K562 (cell line): ENCODE data around the gene SOAT2. TPM values are rescaled to one million over a fixed set of nuclear protein-coding genes. Genes with fewer than 3 reads are reported as not detected.

ENCODE experiments used
- ATAC-seq: fragments of 200-7000 bp; cut with Tn5 transposase; 3 replicates; pipeline ENCODE4 v1.9.1; 2020; ENCODE audit warnings: moderate library complexity
- BruUV-seq: library from RNA; stranded (reverse); fragments of 400-500 nt; replicated peaks from 2 replicates; lab custom pipeline; 2021; lab: Mats Ljungman, UMichigan
- CTCF ChIA-PET: fragments of 300-600 bp; formaldehyde crosslinking; extraction: SDS; loops from one replicate; lab custom pipeline; 2021; ENCODE audit warnings: low intra/inter-chr PET ratio; lab: Yijun Ruan, JAX
- POLR2A ChIA-PET: fragments of 300-600, 350-650 bp; sonication (Branson Sonifier 250); formaldehyde crosslinking; extraction: SDS; loops from one replicate; lab custom pipeline; 2021; ENCODE audit warnings: antibody characterized with exemption, inconsistent platforms; lab: Yijun Ruan, JAX
- DNase-seq, 4 experiments: peaks; one replicate each; pipeline versions ENCODE4 v3.0.0 to v3.0.0-alpha.2; 2011 to 2018; ENCODE audit warnings: low spot score in 3 of 4, mixed read lengths in 3 of 4; ENCODE audit errors: extremely low read depth in 1 of 4
- FAIRE-seq: peaks from 2 replicates; lab custom pipeline; 2011; peaks lifted over from hg19 to GRCh38; lab: Jason Lieb, UNC
- H2AFZ ChIP-seq: 2 replicates; pipeline ENCODE4 v1.6.0; 2011; ENCODE audit warnings: low read depth, low read length, control low read depth, inconsistent platforms
- H3K27ac ChIP-seq: fragments of 200-600 bp; 3 replicates; pipeline ENCODE4 v1.8.0; 2011; ENCODE audit warnings: low read depth, mild to moderate bottlenecking, control low read depth, inconsistent platforms, low read length, moderate library complexity, mixed read lengths; ENCODE audit errors: extremely low read depth
- H3K27me3 ChIP-seq, 2 experiments: fragments of 300-600 bp in 1 of 2; 2 replicates in 1 of 2; 3 replicates in 1 of 2; pipeline versions ENCODE4 v1.6.0 to v1.8.0; 2011; ENCODE audit warnings: inconsistent platforms in 2 of 2, low read length in 2 of 2, mild to moderate bottlenecking in 1 of 2, mixed read lengths in 1 of 2, moderate library complexity in 1 of 2; ENCODE audit not compliant: control insufficient read depth in 2 of 2, insufficient read depth in 2 of 2
- H3K36me3 ChIP-seq: fragments of 300-600 bp; 3 replicates; pipeline ENCODE4 v1.8.0; 2011; ENCODE audit warnings: mild to moderate bottlenecking, low read length, inconsistent platforms; ENCODE audit not compliant: control insufficient read depth, insufficient read depth
- H3K4me1 ChIP-seq, 2 experiments: fragments of 200-600 bp in 1 of 2; replicated peaks in 1 of 2; 2 replicates in 1 of 2; 3 replicates in 1 of 2; pipeline versions ENCODE4 v1.5.1 to v1.8.0; 2011; ENCODE audit warnings: inconsistent platforms in 2 of 2, low read length in 2 of 2, mild to moderate bottlenecking in 1 of 2, mixed read lengths in 1 of 2, moderate library complexity in 1 of 2; ENCODE audit not compliant: control insufficient read depth in 2 of 2, insufficient read depth in 2 of 2
- H3K4me2 ChIP-seq: 2 replicates; pipeline ENCODE4 v1.6.1; 2011; ENCODE audit warnings: low read length, control low read depth, inconsistent platforms, mixed read lengths; ENCODE audit not compliant: insufficient read depth
- H3K4me3 ChIP-seq: fragments of 200-600 bp; sonication (generic), shearing (Covaris generic); 2 replicates; pipeline ENCODE4 v1.5.1; 2016; ENCODE audit warnings: control low read depth, inconsistent platforms
- H3K79me2 ChIP-seq: fragments of 200-600 bp; 3 replicates; pipeline ENCODE4 v1.8.0; 2011; ENCODE audit warnings: low read length, inconsistent platforms; ENCODE audit not compliant: control insufficient read depth, insufficient read depth
- H3K9ac ChIP-seq, 2 experiments: 2 replicates each; pipeline versions ENCODE4 v1.6.0 to v1.6.1; 2011; ENCODE audit warnings: low read depth in 2 of 2, low read length in 2 of 2, control low read depth in 1 of 2, inconsistent platforms in 1 of 2, mild to moderate bottlenecking in 1 of 2, mixed read lengths in 1 of 2; ENCODE audit not compliant: insufficient read depth in 1 of 2
- H3K9me1 ChIP-seq: one replicate; pipeline ENCODE4 v1.6.0; 2011; ENCODE audit warnings: inconsistent platforms, mild to moderate bottlenecking, low read length, moderate library complexity; ENCODE audit not compliant: control insufficient read depth, insufficient read depth
- H3K9me3 ChIP-seq: replicated peaks from 2 replicates; pipeline ENCODE4 v1.5.1; 2011; ENCODE audit warnings: low read depth, low read length, inconsistent platforms; ENCODE audit not compliant: control insufficient read depth, insufficient read depth
- H4K20me1 ChIP-seq: replicated peaks from 2 replicates; pipeline ENCODE4 v1.6.1; 2011; ENCODE audit warnings: low read length, inconsistent platforms, mixed read lengths; ENCODE audit not compliant: control insufficient read depth, insufficient read depth
- CTBP1 ChIP-seq: fragments of 450-650 bp; IDR thresholded peaks from 2 replicates; pipeline ENCODE4 v1.6.1; 2016; ENCODE audit warnings: borderline replicate concordance
- ETV5 ChIP-seq: sonication (generic); formaldehyde crosslinking; IDR thresholded peaks from 2 replicates; pipeline ENCODE4 v1.4.0; 2020; ENCODE audit warnings: low read depth, mild to moderate bottlenecking, missing genetic modification reagents
- GABPB1 ChIP-seq: sonication (generic); formaldehyde crosslinking; IDR thresholded peaks from 2 replicates; pipeline ENCODE4 v1.8.0; 2022; ENCODE audit warnings: mild to moderate bottlenecking, missing genetic modification reagents
- HMGN3 ChIP-seq: IDR thresholded peaks from 2 replicates; pipeline ENCODE4 v1.6.1; 2011; ENCODE audit warnings: borderline replicate concordance, low read depth, mild to moderate bottlenecking, mixed read lengths, low read length; ENCODE audit not compliant: insufficient read length; ENCODE audit errors: extremely low read depth
- NFIC ChIP-seq: fragments of 450-650 bp; IDR thresholded peaks from 2 replicates; pipeline ENCODE4 v1.6.1; 2017; ENCODE audit warnings: mild to moderate bottlenecking, inconsistent platforms
- NR4A1 ChIP-seq, 2 experiments: fragments of 250-450 bp in 1 of 2; fragments of 450-650 bp in 1 of 2; sonication (Bioruptor Pico) in 1 of 2; IDR thresholded peaks; 2 replicates each; pipeline versions ENCODE4 v1.4.0 to v1.6.1; 2016 to 2020; ENCODE audit warnings: mild to moderate bottlenecking in 2 of 2, missing compliant biosample characterization in 1 of 2, missing genetic modification characterization in 1 of 2, moderate library complexity in 1 of 2
- POLR2G ChIP-seq: fragments of 200-400 bp; formaldehyde crosslinking; IDR thresholded peaks from 2 replicates; pipeline ENCODE4 v1.6.1; 2017; ENCODE audit warnings: low read depth, mild to moderate bottlenecking, antibody characterized with exemption, low read length, moderate library complexity
- RFX7 ChIP-seq: fragments of 250-450 bp; sonication (Bioruptor Pico); IDR thresholded peaks from 2 replicates; pipeline ENCODE4 v1.5.1; 2021; ENCODE audit warnings: mild to moderate bottlenecking
- ZFP30 ChIP-seq: fragments of 250-450 bp; sonication (Bioruptor Pico); IDR thresholded peaks from 2 replicates; pipeline ENCODE4 v1.8.0; 2022; ENCODE audit warnings: moderate library complexity, mild to moderate bottlenecking, inconsistent platforms, borderline replicate concordance
- ZNF140 ChIP-seq: fragments of 250-450 bp; sonication (Bioruptor Pico); IDR thresholded peaks from 2 replicates; pipeline ENCODE4 v1.8.0; 2021; ENCODE audit warnings: moderate library complexity, mild to moderate bottlenecking, inconsistent platforms
- ZNF445 ChIP-seq: fragments of 250-450 bp; sonication (Bioruptor Pico); IDR thresholded peaks from 2 replicates; pipeline ENCODE4 v1.4.0; 2020; ENCODE audit warnings: low read depth, mild to moderate bottlenecking, moderate library complexity
- ZNF586 ChIP-seq: fragments of 450-650 bp; formaldehyde crosslinking; conservative IDR thresholded peaks from 2 replicates; pipeline ENCODE4 v1.4.0; 2020; ENCODE audit warnings: mild to moderate bottlenecking, moderate library complexity
- WGBS: fragments of 100-300 bp; shearing (Covaris generic); methylation state at CpG from one replicate; pipeline ENCODE4 v1.1.6; 2016; ENCODE audit warnings: low coverage, mixed read lengths; ENCODE audit not compliant: insufficient coverage; ENCODE audit errors: missing lambda C conversion rate; 5-methylcytosine and 5-hydroxymethylcytosine counted together
- in situ Hi-C: fragments of 300-500 bp; cut with MboI; formaldehyde crosslinking; loops from 4 replicates; pipeline ENCODE4 v1.15.0; 2018; ENCODE audit warnings: inconsistent platforms, mixed read lengths
- intact Hi-C: fragments of 100-400 bp; cut with micrococcal nuclease; formaldehyde crosslinking; loops from 2 replicates; pipeline ENCODE4 v1.14.2; 2022
- polyA plus RNA-seq, 8 experiments: library from polyadenylated mRNA; depleted of rRNA in 4 of 8; stranded (reverse) in 5 of 8; unstranded in 3 of 8; fragments of >200 nt; fragmentation: Nextera tagmentation in 2 of 8; fragmentation: Illumina TruSeq in 1 of 8; extraction: Ambion mirVana in 2 of 8; extraction: Trizol in 1 of 8; gene quantifications; 2 replicates each; pipeline versions ENCODE4 v1.2.1 to v1.2.3, GENCODE V29; 2011 to 2014; ENCODE audit warnings: inconsistent platforms in 1 of 8, missing spikeins in 1 of 8
- total RNA-seq, 7 experiments: library from RNA; depleted of rRNA in 6 of 7; stranded (reverse); fragments of >200 nt in 6 of 7; fragmentation: Illumina TruSeq in 2 of 7; extraction: Trizol in 2 of 7; gene quantifications; 2 replicates each; pipeline versions ENCODE4 v1.2.1 to v1.2.3, GENCODE V29; 2011 to 2021; ENCODE audit warnings: low replicate concordance in 1 of 7

The SOAT2 gene
- total and polyA plus RNA-seq, 9 of the 15 experiments (the other 6 are each of a cell fraction or from before 2014, with no cell fraction given), result 0.04 TPM; not detected in 8

- in situ Hi-C loops, result loop anchor here (10.0 kb wide), 1 partner anchor 144 kb away; the partner anchor contains the start of gene ITGB7
- H3K36me3 ChIP-seq, result peaks cover 5% of the 10 kb centered on the region; the same call in 2 of the 3 replicates
These were observed 42.5 kb upstream of the SOAT2 start for GRCh38 chr12:53060721-53061276.

More at GRCh38 chr12:53060721-53061276, 42.5 kb upstream of the SOAT2 start:
- ChIA-PET CTCF (no interaction called here), POLR2A (interaction anchor here (1.0 kb wide), 1 partner anchor 39 kb away, joined by 3 read pairs; no protein-coding TSS in a partner anchor)
- H3K4me1 ChIP-seq, result peaks cover 11 to 55% of the 10 kb centered on the region in 2 experiments; a peak in 4 of 5 replicates
- 45% methylated on average over 9 of the region's 18 CpGs for WGBS
- no peak overlapping the region for H3K4me2 ChIP-seq
- H3K27me3 ChIP-seq, result no peaks in the 10 kb centered on the region; a peak in 1 of 5 replicates
- TF ChIP-seq POLR2G, result peak; percentile 64
- TF ChIP-seq ZFP30, result no peak
- no peak for TF ChIP-seq GABPB1
- peak; percentile 33 for TF ChIP-seq HMGN3
- TF ChIP-seq ZNF586 (CRISPR knock-in tag), result no peak
- no peak for TF ChIP-seq CTBP1
- TF ChIP-seq RFX7 (CRISPR knock-in tag), result no peak
- TF ChIP-seq ZNF445, result no peak
- no peak for TF ChIP-seq ZNF140 (CRISPR knock-in tag)
- peak; percentile 10; the same call in 1 of the 2 replicates for TF ChIP-seq NFIC
- TF ChIP-seq ETV5, result no peak
- no peak for TF ChIP-seq NR4A1 (CRISPR knock-in tag; IDR thresholded peaks at IDR 0.05)
- TF ChIP-seq NR4A1 (tag; IDR thresholded peaks at IDR 0.05), result no peak
- no peaks in the 10 kb centered on the region for H3K9me1 ChIP-seq
- no peak for ATAC-seq
- no peaks in the 10 kb centered on the region for H3K9me3 ChIP-seq
- no peak overlapping the region for H2AFZ ChIP-seq
- H3K9ac ChIP-seq, result peak overlapping the region in 1 of 2 experiments; percentile 10; a peak in 2 of 4 replicates
- H3K4me3 ChIP-seq, result no peak overlapping the region
- no peak overlapping the region for H3K27ac ChIP-seq
- intact Hi-C loops, result loop anchor here (10.0 kb wide), 1 partner anchor 444 kb away; the partner anchor contains the start of genes NPFF and TARBP2
- no peak for DNase-seq
- no peaks in the 10 kb centered on the region for H3K79me2 ChIP-seq
- BruUV-seq, result no TSS peak
- no peak for FAIRE-seq
- H4K20me1 ChIP-seq, result no peaks in the 10 kb centered on the region
